ENCODE data around the gene RADIL.

DNA sequence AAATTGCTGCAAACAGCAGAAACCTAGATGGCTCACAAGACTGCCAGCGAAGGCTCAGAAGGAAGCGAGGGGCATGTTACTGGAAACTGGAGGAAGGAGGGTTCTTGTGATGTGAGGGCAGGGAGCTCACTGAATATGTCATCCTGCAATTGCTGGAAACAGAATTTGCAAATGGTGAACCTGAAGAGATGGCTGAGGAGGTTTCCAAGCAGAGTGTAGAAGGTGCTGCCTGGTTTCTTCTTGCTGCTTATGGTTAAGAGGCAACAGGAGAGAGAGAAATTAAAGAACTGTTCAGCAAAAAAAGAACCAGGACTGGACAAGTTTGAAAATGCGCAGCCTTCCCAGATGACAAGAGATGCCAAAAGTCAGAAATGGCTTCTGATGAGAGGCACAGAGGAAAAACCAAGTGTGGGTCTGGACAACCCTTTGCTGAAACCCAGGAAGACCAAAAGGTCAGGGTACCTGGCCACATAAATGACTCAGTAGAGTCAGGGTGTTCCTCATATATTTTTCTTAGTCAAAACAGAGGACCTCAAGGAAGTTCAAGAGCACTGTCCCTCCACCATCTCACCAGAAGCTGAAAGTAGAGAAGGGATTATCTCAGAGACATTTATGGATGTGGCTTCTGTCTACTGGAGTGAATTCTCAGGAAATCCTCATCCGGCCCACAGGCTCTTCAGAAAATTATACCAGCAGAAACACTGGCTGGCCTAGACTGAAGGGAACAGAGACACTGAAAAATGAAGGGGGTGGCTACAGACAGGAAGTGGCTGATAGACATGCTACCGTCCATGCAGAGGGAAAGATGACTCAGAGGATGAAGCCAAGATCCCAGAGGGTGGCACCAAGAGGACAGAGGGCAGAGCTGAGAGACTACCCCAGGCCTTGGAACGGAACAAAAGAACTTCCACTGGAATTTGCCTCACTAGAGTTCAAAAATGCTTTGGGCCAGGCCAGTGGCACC lies 31.8 kb downstream of the RADIL start:
- no peak for TF ChIP-seq GATA2 (IDR thresholded peaks at IDR 0.05; ENCODE audit: low read depth, low read length)
- TF ChIP-seq GATA3 (IDR thresholded peaks at IDR 0.05; ENCODE audit: low read depth, low read length), result no peak

Data from SH-SY5Y (cell line).